Measurements from ENCODE around the gene FBXO17. TPM values are rescaled to one million over a fixed set of nuclear protein-coding genes. Genes with fewer than 3 reads are reported as not detected.
"Not testable (repeated sequence)": the region's sequence is repeated elsewhere in the genome, so short reads cannot be mapped to it uniquely, and the experiment has no call there.

Gene FBXO17
- total RNA-seq, 4 donors from 2014 or later = 24.9 to 47.8 (median 34.8) TPM

- no peak for TF ChIP-seq POLR2A (IDR thresholded peaks at IDR 0.05; ENCODE audit: low read depth)
- Histone ChIP-seq H3K27me3 (no peaks in the 10 kb centered on the region), H3K9me3 (no peaks in the 10 kb centered on the region), H3K27ac (replicated peaks in 1 of 4) (no peak overlapping the region), H3K36me3 (peaks cover 0 to 34% (median 8%) of the 10 kb centered on the region in 4 donors), H3K4me3 (no peak overlapping the region), H3K4me1 (peaks cover 6 to 8% (median 7%) of the 10 kb centered on the region in 4 donors)
- intact Hi-C loops (cut with DNase I) = no loop called here
- DNase-seq (ENCODE audit: extremely low spot score) = no peak
- WGBS = 87% methylated on average over 9 of the region's 12 CpGs
These were observed 30.5 kb downstream of the FBXO17 start for GRCh38 chr19:38944981-38945506.

- Histone ChIP-seq H3K4me3 (no peak overlapping the region), H3K36me3 (peaks cover 0 to 32% (median 8%) of the 10 kb centered on the region in 4 donors), H3K27ac (replicated peaks in 1 of 4) (no peak overlapping the region), H3K9me3 (no peaks in the 10 kb centered on the region), H3K4me1 (no peaks in the 10 kb centered on the region), H3K27me3 (no peaks in the 10 kb centered on the region)
- no peak for DNase-seq (ENCODE audit: extremely low spot score)
- 84% methylated on average over 19 of the region's 20 CpGs for WGBS
- TF ChIP-seq POLR2AphosphoS5 (IDR thresholded peaks at IDR 0.05) (no peak), EP300 (IDR thresholded peaks at IDR 0.05) (no peak)
- intact Hi-C loops (cut with DNase I) = no loop called here
These were observed 32.9 kb downstream of the FBXO17 start for GRCh38 chr19:38942471-38943181.

GRCh38 chr19:38941979-38942378, 33.6 kb downstream of the FBXO17 start:
- no peaks in the 10 kb centered on the region for H3K4me1 ChIP-seq
- no peak for TF ChIP-seq POLR2A (IDR thresholded peaks at IDR 0.05; ENCODE audit: low read depth)
- no peak for TF ChIP-seq CTCF (IDR thresholded peaks at IDR 0.05)
- TF ChIP-seq EP300 (IDR thresholded peaks at IDR 0.05) = no peak
- TF ChIP-seq POLR2AphosphoS5 (IDR thresholded peaks at IDR 0.05) = no peak
- no peak for DNase-seq (ENCODE audit: extremely low spot score)
- no peak overlapping the region for H3K4me3 ChIP-seq
- peaks cover 0 to 26% (median 8%) of the 10 kb centered on the region in 4 donors for H3K36me3 ChIP-seq
- no peaks in the 10 kb centered on the region for H3K9me3 ChIP-seq
- no peaks in the 10 kb centered on the region for H3K27me3 ChIP-seq
- intact Hi-C loops (cut with DNase I) = no loop called here
- H3K27ac ChIP-seq (replicated peaks in 1 of 4) = no peak overlapping the region
- 75% methylated on average over 2 of the region's 2 CpGs for WGBS

- peaks cover 0 to 21% (median 7%) of the 10 kb centered on the region in 4 donors for H3K36me3 ChIP-seq
- H3K4me1 ChIP-seq; H3K27me3 ChIP-seq; intact Hi-C loops (cut with DNase I); DNase-seq (ENCODE audit: extremely low spot score); H3K27ac ChIP-seq (replicated peaks in 1 of 4); H3K4me3 ChIP-seq; H3K9me3 ChIP-seq: not testable (repeated sequence)
- WGBS = 78% methylated on average over 5 of the region's 5 CpGs
These were observed 34.1 kb downstream of the FBXO17 start for GRCh38 chr19:38941466-38941865.

GRCh38 chr19:38939957-38940356, 35.6 kb downstream of the FBXO17 start:
- no peak for DNase-seq (ENCODE audit: extremely low spot score)
- TF ChIP-seq EP300 (IDR thresholded peaks at IDR 0.05) (no peak), CTCF (IDR thresholded peaks at IDR 0.05) (no peak), POLR2AphosphoS5 (IDR thresholded peaks at IDR 0.05) (no peak), POLR2A (IDR thresholded peaks at IDR 0.05; ENCODE audit: low read depth) (no peak)
- H3K4me1 ChIP-seq = peaks cover 0 to under 1% (median 0%) of the 10 kb centered on the region in 4 donors
- no peaks in the 10 kb centered on the region for H3K9me3 ChIP-seq
- no peak overlapping the region for H3K4me3 ChIP-seq
- peaks cover 0 to 14% (median 2%) of the 10 kb centered on the region in 4 donors for H3K36me3 ChIP-seq
- H3K27me3 ChIP-seq = no peaks in the 10 kb centered on the region
- WGBS = 63% methylated on average over 5 of the region's 5 CpGs
- H3K27ac ChIP-seq (replicated peaks in 1 of 4) = no peak overlapping the region
- intact Hi-C loops (cut with DNase I) = loop anchor here (10.0 kb wide), 1 partner anchor 315 kb away; no protein-coding TSS in a partner anchor

- Histone ChIP-seq H3K27me3 (no peaks in the 10 kb centered on the region), H3K36me3 (peaks cover 6 to 34% (median 14%) of the 10 kb centered on the region in 4 donors), H3K4me1 (peaks cover 29 to 33% (median 31%) of the 10 kb centered on the region in 4 donors), H3K4me3 (no peak overlapping the region), H3K27ac (replicated peaks in 1 of 4) (no peak overlapping the region), H3K9me3 (no peaks in the 10 kb centered on the region)
- WGBS = 57% methylated on average over 4 of the region's 4 CpGs
- TF ChIP-seq EP300 (IDR thresholded peaks at IDR 0.05) (no peak), POLR2AphosphoS5 (IDR thresholded peaks at IDR 0.05) (no peak), CTCF (IDR thresholded peaks at IDR 0.05) (no peak), POLR2A (IDR thresholded peaks at IDR 0.05; ENCODE audit: low read depth) (no peak)
- intact Hi-C loops (cut with DNase I) = loop anchor here (5.0 to 10.0 kb wide), 2 partner anchors 309 to 531 kb away; partner anchors contain the start of gene FAM98C
- no peak for DNase-seq (ENCODE audit: extremely low spot score)
These were observed 42.0 kb downstream of the FBXO17 start for GRCh38 chr19:38933544-38933943.

Measured in esophagus muscularis mucosa (tissue), 4 donors.